ENCODE results near the gene MBD5.

Gene MBD5

GRCh38 chr2:148251993-148252392, 231.1 kb downstream of the MBD5 start:
- H3K4me3 ChIP-seq (ENCODE audit: low read depth, low read length), result no peak overlapping the region
- TF ChIP-seq, protein P1, sequence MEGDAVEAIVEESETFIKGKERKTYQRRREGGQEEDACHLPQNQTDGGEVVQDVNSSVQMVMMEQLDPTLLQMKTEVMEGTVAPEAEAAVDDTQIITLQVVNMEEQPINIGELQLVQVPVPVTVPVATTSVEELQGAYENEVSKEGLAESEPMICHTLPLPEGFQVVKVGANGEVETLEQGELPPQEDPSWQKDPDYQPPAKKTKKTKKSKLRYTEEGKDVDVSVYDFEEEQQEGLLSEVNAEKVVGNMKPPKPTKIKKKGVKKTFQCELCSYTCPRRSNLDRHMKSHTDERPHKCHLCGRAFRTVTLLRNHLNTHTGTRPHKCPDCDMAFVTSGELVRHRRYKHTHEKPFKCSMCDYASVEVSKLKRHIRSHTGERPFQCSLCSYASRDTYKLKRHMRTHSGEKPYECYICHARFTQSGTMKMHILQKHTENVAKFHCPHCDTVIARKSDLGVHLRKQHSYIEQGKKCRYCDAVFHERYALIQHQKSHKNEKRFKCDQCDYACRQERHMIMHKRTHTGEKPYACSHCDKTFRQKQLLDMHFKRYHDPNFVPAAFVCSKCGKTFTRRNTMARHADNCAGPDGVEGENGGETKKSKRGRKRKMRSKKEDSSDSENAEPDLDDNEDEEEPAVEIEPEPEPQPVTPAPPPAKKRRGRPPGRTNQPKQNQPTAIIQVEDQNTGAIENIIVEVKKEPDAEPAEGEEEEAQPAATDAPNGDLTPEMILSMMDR (IDR thresholded peaks at IDR 0.05; ENCODE audit: control insufficient read depth, extremely low read depth, insufficient read depth), result no peak
- no peak for DNase-seq (ENCODE audit: low read depth)

- TF ChIP-seq, protein P1 (IDR thresholded peaks at IDR 0.05; ENCODE audit: control insufficient read depth, extremely low read depth, insufficient read depth), result no peak
- H3K4me3 ChIP-seq (ENCODE audit: low read depth, low read length), result no peak overlapping the region
- no peak for DNase-seq (ENCODE audit: low read depth)
These were observed 231.8 kb downstream of the MBD5 start for GRCh38 chr2:148252646-148253045.

DNA sequence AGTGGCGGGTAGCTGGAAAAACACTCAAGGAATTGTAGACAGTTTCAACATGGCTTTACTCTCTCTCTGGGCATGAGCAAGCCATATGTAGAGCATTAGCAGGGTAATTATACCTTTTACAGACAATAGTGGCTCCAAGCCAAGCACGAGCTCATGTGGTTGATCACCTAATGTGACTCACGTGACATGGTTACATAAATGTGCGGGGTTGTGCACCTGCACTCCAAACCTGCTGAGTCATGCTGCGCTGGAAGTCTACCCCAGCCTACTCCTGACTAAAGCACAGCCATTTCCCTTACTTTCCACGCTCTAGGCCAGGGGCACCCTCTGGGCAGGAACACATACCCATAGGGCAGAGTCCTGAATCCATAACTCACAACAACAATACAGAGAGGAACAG, 232.8 kb downstream of the MBD5 start:
- H3K4me3 ChIP-seq (ENCODE audit: low read depth, low read length), result no peak overlapping the region
- TF ChIP-seq, protein P1 (IDR thresholded peaks at IDR 0.05; ENCODE audit: control insufficient read depth, extremely low read depth, insufficient read depth), result no peak
- DNase-seq (ENCODE audit: low read depth), result no peak

DNA sequence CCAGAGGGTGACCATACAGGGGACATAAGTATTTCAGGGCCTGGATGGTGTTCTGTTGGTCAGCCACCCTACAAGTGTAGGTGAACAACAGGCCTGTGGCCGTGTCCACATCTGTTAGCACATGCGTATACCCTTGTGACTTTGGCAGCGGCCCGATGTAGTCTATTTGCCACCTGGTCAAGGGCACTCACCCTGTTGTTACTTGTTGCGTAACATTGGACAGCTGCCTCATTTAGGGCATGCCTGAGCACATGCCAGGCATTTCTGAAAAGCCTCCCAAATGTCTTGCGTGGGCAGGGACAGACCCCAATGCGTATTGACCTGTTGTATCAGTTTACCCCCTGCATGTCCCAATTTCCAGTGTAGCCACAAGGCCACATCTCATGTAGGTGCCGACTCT, 235.0 kb downstream of the MBD5 start:
- DNase-seq (ENCODE audit: low read depth), result no peak
- no peak overlapping the region for H3K4me3 ChIP-seq (ENCODE audit: low read depth, low read length)
- TF ChIP-seq, protein P1 (IDR thresholded peaks at IDR 0.05; ENCODE audit: control insufficient read depth, extremely low read depth, insufficient read depth), result no peak

GRCh38 chr2:148257276-148257675, 236.4 kb downstream of the MBD5 start:
- H3K4me3 ChIP-seq (ENCODE audit: low read depth, low read length), result no peak overlapping the region
- DNase-seq (ENCODE audit: low read depth), result no peak
- TF ChIP-seq, protein P1 (IDR thresholded peaks at IDR 0.05; ENCODE audit: control insufficient read depth, extremely low read depth, insufficient read depth), result no peak

- TF ChIP-seq, protein P1 (IDR thresholded peaks at IDR 0.05; ENCODE audit: control insufficient read depth, extremely low read depth, insufficient read depth), result no peak
- DNase-seq (ENCODE audit: low read depth), result no peak
- no peak overlapping the region for H3K4me3 ChIP-seq (ENCODE audit: low read depth, low read length)
These were observed 237.2 kb downstream of the MBD5 start for GRCh38 chr2:148258124-148258523.

- TF ChIP-seq, protein P1 (IDR thresholded peaks at IDR 0.05; ENCODE audit: control insufficient read depth, extremely low read depth, insufficient read depth), result no peak
- DNase-seq (ENCODE audit: low read depth), result no peak
- H3K4me3 ChIP-seq (ENCODE audit: low read depth, low read length), result no peak overlapping the region
These were observed 238.8 kb downstream of the MBD5 start for GRCh38 chr2:148259674-148260073.

Data from LNCaP clone FGC (cell line).